DMS53 (cell line): Measurements from ENCODE around the gene NKX6-2.
"Not testable (repeated sequence)": the region's sequence is repeated elsewhere in the genome, so short reads cannot be mapped to it uniquely, and the experiment has no call there.

Experiments
- DNase-seq: peaks from one replicate; lab custom pipeline; 2025; lab: John Stamatoyannopoulos, UW

NKX6-2 gene

GRCh38 chr10:132785723-132786475 lies at the start of gene NKX6-2:
TSS of gene NKX6-2 (minus strand) at chr10:132786147. CDS start at chr10:132785948, 199 bp downstream.
- no peak for DNase-seq

GRCh38 chr10:132834891-132835847 lies 49.2 kb upstream of the NKX6-2 start:
- no peak for DNase-seq

- DNase-seq: no peak
These were observed 48.4 kb upstream of the NKX6-2 start for GRCh38 chr10:132834311-132834761.

GRCh38 chr10:132833421-132834111 lies 47.6 kb upstream of the NKX6-2 start:
- DNase-seq: no peak

GRCh38 chr10:132832186-132832969 lies 46.4 kb upstream of the NKX6-2 start:
- DNase-seq: no peak

- no peak for DNase-seq
These were observed 43.5 kb upstream of the NKX6-2 start for GRCh38 chr10:132829403-132829802.

GRCh38 chr10:132828681-132829080 lies 42.7 kb upstream of the NKX6-2 start:
- DNase-seq: no peak

GRCh38 chr10:132827861-132828539 lies 42.1 kb upstream of the NKX6-2 start:
- no peak for DNase-seq

GRCh38 chr10:132827423-132827789 lies 41.5 kb upstream of the NKX6-2 start:
- no peak for DNase-seq

- DNase-seq: no peak
These were observed 40.8 kb upstream of the NKX6-2 start for GRCh38 chr10:132826524-132827422.

GRCh38 chr10:132825783-132826523 lies 40.0 kb upstream of the NKX6-2 start:
- DNase-seq: not testable (repeated sequence)

GRCh38 chr10:132820056-132820455 lies 34.1 kb upstream of the NKX6-2 start:
- DNase-seq: no peak

GRCh38 chr10:132817701-132818211 lies 31.8 kb upstream of the NKX6-2 start:
- no peak for DNase-seq

GRCh38 chr10:132816718-132817117 lies 30.8 kb upstream of the NKX6-2 start:
- DNase-seq: no peak

- no peak for DNase-seq
These were observed 29.4 kb upstream of the NKX6-2 start for GRCh38 chr10:132815168-132815857.

- DNase-seq: no peak
These were observed 28.5 kb upstream of the NKX6-2 start for GRCh38 chr10:132814469-132814856.

GRCh38 chr10:132813560-132814468 lies 27.9 kb upstream of the NKX6-2 start:
- DNase-seq: no peak
